ENCODE data around the gene SLC7A4. TPM values are rescaled to one million over a fixed set of nuclear protein-coding genes. Genes with fewer than 3 reads are reported as not detected.
A peak's percentile ranks its signal among the peaks of the same experiment; 100 is the strongest.

SLC7A4 gene
- total RNA-seq, 1 donor = 0.36 TPM

DNA sequence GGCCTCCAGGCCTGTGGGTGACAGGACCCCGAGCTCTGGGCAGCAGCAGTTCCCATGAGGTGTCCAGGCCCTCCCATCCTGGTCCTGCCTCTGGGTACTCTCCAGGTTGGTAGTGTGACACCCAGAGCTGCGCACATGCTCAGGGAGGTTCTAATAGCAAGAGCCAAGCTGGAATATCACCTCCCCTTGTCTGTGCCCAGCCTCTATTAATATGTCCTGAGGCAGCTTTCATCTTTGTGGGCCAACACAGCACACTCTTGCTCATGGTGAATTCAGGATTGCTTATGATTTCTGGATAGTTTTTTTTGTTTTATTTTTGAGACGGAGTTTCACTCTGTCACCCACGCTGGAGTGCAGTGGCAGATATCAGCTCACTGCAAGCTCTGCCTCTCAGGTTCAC is 14.0 kb downstream of the SLC7A4 start:
- no peak overlapping the region for H3K4me2 ChIP-seq (ENCODE audit: insufficient read depth, low read length)
- no peaks in the 10 kb centered on the region for H3K36me3 ChIP-seq (ENCODE audit: insufficient read depth, low read length)
- no peak for TF ChIP-seq CTCF (IDR thresholded peaks at IDR 0.05; ENCODE audit: extremely low read depth, low read depth, low read length)

GRCh38 chr22:21016644-21017420 is 15.5 kb downstream of the SLC7A4 start:
- peak; percentile 58 for DNase-seq (ENCODE audit: insufficient read length, low spot score, missing footprints)
- Histone ChIP-seq H3K27me3 (ENCODE audit: insufficient read depth, low read length) (no peaks in the 10 kb centered on the region), H3K4me2 (ENCODE audit: insufficient read depth, low read length) (no peak overlapping the region), H3K9me3 (ENCODE audit: low read depth, low read length) (no peaks in the 10 kb centered on the region), H3K4me3 (ENCODE audit: insufficient read depth, low read length) (no peak overlapping the region), H3K27ac (ENCODE audit: low read depth, low read length) (no peak overlapping the region), H3K36me3 (ENCODE audit: insufficient read depth, low read length) (no peaks in the 10 kb centered on the region), H4K20me1 (ENCODE audit: insufficient read depth, low read length) (no peaks in the 10 kb centered on the region), H3K4me1 (ENCODE audit: insufficient read depth, low read length) (peaks cover 27% of the 10 kb centered on the region), H2AFZ (ENCODE audit: low read length) (no peak overlapping the region), H3K79me2 (ENCODE audit: insufficient read depth, low read length) (no peaks in the 10 kb centered on the region)
- no peak for TF ChIP-seq CTCF (IDR thresholded peaks at IDR 0.05; ENCODE audit: extremely low read depth, low read depth, low read length)

More for the DNA sequence above, 14.0 kb downstream of the SLC7A4 start:
- no peak for DNase-seq (ENCODE audit: insufficient read length, low spot score, missing footprints)
- no peaks in the 10 kb centered on the region for H3K27me3 ChIP-seq (ENCODE audit: insufficient read depth, low read length)
- no peaks in the 10 kb centered on the region for H3K79me2 ChIP-seq (ENCODE audit: insufficient read depth, low read length)
- no peak overlapping the region for H3K27ac ChIP-seq (ENCODE audit: low read depth, low read length)
- H2AFZ ChIP-seq (ENCODE audit: low read length) = no peak overlapping the region
- H3K4me3 ChIP-seq (ENCODE audit: insufficient read depth, low read length) = no peak overlapping the region
- H3K9me3 ChIP-seq (ENCODE audit: low read depth, low read length) = no peaks in the 10 kb centered on the region
- H4K20me1 ChIP-seq (ENCODE audit: insufficient read depth, low read length) = no peaks in the 10 kb centered on the region
- H3K4me1 ChIP-seq (ENCODE audit: insufficient read depth, low read length) = peaks cover 24% of the 10 kb centered on the region

DNA sequence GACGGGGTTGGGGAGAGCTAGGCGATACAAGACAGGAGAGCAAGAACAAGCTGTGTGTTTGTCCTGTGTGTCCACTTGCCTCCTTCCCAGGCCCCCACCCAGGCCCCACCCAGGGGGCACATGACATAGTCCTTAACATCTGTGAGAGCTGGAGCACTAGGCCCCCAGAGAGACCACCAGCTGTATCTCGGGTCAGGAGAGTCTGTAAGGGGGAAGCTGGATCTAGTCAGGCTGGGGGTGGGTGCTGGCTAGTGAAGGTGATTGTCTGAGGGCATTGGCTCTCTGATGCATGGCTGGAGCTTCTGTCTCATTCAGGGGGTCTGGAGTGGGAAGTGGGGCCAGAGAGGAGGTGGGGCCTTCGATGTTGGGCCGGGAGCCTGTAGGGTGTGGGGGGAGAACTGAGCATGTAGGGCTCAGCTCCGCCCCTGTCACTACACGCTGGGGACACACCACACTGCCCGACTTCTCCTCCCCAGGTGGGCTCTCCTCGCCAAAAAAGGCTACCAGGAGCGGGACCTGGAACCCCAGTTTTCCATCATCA is 16.8 kb downstream of the SLC7A4 start:
- no peaks in the 10 kb centered on the region for H4K20me1 ChIP-seq (ENCODE audit: insufficient read depth, low read length)
- H3K4me1 ChIP-seq (ENCODE audit: insufficient read depth, low read length) = peaks cover 27% of the 10 kb centered on the region
- H3K9me3 ChIP-seq (ENCODE audit: low read depth, low read length) = no peaks in the 10 kb centered on the region
- peak overlapping the region; percentile 82 for H3K4me3 ChIP-seq (ENCODE audit: insufficient read depth, low read length)
- DNase-seq (ENCODE audit: insufficient read length, low spot score, missing footprints) = peak; percentile 59
- no peak overlapping the region for H2AFZ ChIP-seq (ENCODE audit: low read length)
- peak overlapping the region; percentile 92 for H3K4me2 ChIP-seq (ENCODE audit: insufficient read depth, low read length)
- no peaks in the 10 kb centered on the region for H3K79me2 ChIP-seq (ENCODE audit: insufficient read depth, low read length)
- no peak for TF ChIP-seq CTCF (IDR thresholded peaks at IDR 0.05; ENCODE audit: extremely low read depth, low read depth, low read length)
- no peaks in the 10 kb centered on the region for H3K27me3 ChIP-seq (ENCODE audit: insufficient read depth, low read length)
- H3K27ac ChIP-seq (ENCODE audit: low read depth, low read length) = peak overlapping the region; percentile 58
- H3K36me3 ChIP-seq (ENCODE audit: insufficient read depth, low read length) = no peaks in the 10 kb centered on the region

DNA sequence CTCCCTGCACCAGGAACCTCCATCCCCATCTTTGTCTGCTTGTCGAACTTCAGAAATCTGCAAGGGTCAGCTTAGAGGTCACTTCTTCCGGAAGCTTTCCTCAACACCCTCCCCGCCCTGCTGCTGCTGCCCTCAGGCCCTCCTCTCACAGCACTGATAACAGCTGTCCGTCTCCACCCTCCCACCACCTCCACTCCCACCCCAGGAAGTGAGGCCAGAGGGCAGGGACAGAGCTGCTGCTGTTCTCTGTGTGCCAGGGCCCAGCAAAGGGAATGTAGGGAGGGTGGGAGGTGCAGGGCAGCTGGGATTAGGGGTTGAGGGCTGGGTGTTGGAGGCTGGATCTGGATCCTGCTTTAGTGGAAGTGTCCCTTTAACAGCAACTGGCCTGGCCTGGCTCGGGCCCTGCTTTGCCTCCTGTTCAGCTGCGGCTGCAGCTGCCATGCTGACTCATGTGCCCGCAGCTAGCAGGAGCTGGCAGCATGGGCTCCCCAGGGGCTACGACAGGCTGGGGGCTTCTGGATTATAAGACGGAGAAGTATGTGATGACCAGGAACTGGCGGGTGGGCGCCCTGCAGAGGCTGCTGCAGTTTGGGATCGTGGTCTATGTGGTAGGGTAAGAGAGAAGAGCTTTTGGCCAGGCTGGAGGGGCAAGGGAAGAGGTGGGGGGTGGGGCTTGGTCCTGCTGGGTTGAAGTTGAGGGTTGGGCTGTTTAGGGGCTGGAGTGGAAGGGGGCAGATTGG is 17.5 kb downstream of the SLC7A4 start, which contains the start of gene P2RX6:
TSS of gene P2RX6 (plus strand) at position 440 of the 740 bp plus-strand sequence. CDS start at position 450, 10 bp downstream.
- Histone ChIP-seq H3K9me3 (ENCODE audit: low read depth, low read length) (no peaks in the 10 kb centered on the region), H3K4me1 (ENCODE audit: insufficient read depth, low read length) (peaks cover 27% of the 10 kb centered on the region)
- no peak for TF ChIP-seq CTCF (IDR thresholded peaks at IDR 0.05; ENCODE audit: extremely low read depth, low read depth, low read length)

More for the DNA sequence above, 17.5 kb downstream of the SLC7A4 start, which contains the start of gene P2RX6:
- H4K20me1 ChIP-seq (ENCODE audit: insufficient read depth, low read length) = peaks cover under 1% of the 10 kb centered on the region
- no peaks in the 10 kb centered on the region for H3K36me3 ChIP-seq (ENCODE audit: insufficient read depth, low read length)
- H3K79me2 ChIP-seq (ENCODE audit: insufficient read depth, low read length) = no peaks in the 10 kb centered on the region
- peak within 1 kb of the TSS; percentile 58 for H3K27ac ChIP-seq (ENCODE audit: low read depth, low read length)
- no peaks in the 10 kb centered on the region for H3K27me3 ChIP-seq (ENCODE audit: insufficient read depth, low read length)
- DNase-seq (ENCODE audit: insufficient read length, low spot score, missing footprints) = peak; percentile 93
- H3K4me2 ChIP-seq (ENCODE audit: insufficient read depth, low read length) = peak within 1 kb of the TSS; percentile 92
- H3K4me3 ChIP-seq (ENCODE audit: insufficient read depth, low read length) = peak within 1 kb of the TSS; percentile 82
- H2AFZ ChIP-seq (ENCODE audit: low read length) = peak within 1 kb of the TSS; percentile 93
